Ovary (tissue), 9 donors: ENCODE data around the gene ANXA6. TPM values are rescaled to one million over a fixed set of nuclear protein-coding genes. Genes with fewer than 3 reads are reported as not detected.

Experiments
- DNase-seq, 5 donors: peaks; one replicate each; pipeline ENCODE4 v3.0.0-alpha.2; 2019 to 2020
- H3K27ac ChIP-seq, 2 donors: fragments of 200-600 bp; one replicate each; pipeline versions ENCODE4 v1.5.1 to v1.8.0; 2019 to 2022
- H3K27me3 ChIP-seq: fragments of 200-600 bp; one replicate; pipeline ENCODE4 v1.8.0; 2022
- H3K36me3 ChIP-seq: fragments of 200-600 bp; sonication (generic); one replicate; pipeline ENCODE4 v1.5.1; 2019
- H3K4me1 ChIP-seq: one replicate; pipeline ENCODE4 v1.8.1; 2013; ENCODE audit warnings: mild to moderate bottlenecking, moderate library complexity; ENCODE audit not compliant: insufficient read depth
- H3K4me3 ChIP-seq: fragments of 200-600 bp; sonication (generic); one replicate; pipeline ENCODE4 v1.5.1; 2017
- H3K9me3 ChIP-seq, 2 donors: fragments of 200-600 bp in 1 of 2; sonication (generic) in 1 of 2; one replicate each; pipeline versions ENCODE4 v1.5.1 to v1.8.1; 2013 to 2019; ENCODE audit warnings: mild to moderate bottlenecking in 1 of 2, moderate library complexity in 1 of 2
- CTCF ChIP-seq, 3 donors: fragments of 450-650 bp in 2 of 3; fragments of 200-600 bp in 1 of 3; IDR thresholded peaks; one replicate each; pipeline versions ENCODE4 v1.5.1 to v1.8.0; 2016 to 2022; ENCODE audit warnings: antibody characterized with exemption in 3 of 3, mild to moderate bottlenecking in 1 of 3
- EP300 ChIP-seq: sonication (generic); formaldehyde crosslinking; IDR thresholded peaks from one replicate; pipeline ENCODE4 v1.6.1; 2017; ENCODE audit warnings: antibody characterized with exemption
- POLR2A ChIP-seq: fragments of 450-650 bp; IDR thresholded peaks from one replicate; pipeline ENCODE4 v1.6.1; 2017; ENCODE audit warnings: antibody characterized with exemption, mild to moderate bottlenecking, moderate library complexity
- WGBS, 3 donors: extraction: QIAGEN DNeasy Blood & Tissue Kit in 1 of 3; methylation state at CpG; one replicate each; pipeline versions ENCODE4 v1.1.5 to v1.1.7; 2013 to 2017; 5-methylcytosine and 5-hydroxymethylcytosine counted together
- intact Hi-C, 4 donors: fragments of 100-400 bp; cut with DNase I; formaldehyde crosslinking; loops; one replicate each; pipeline versions ENCODE4 v1.11.0 to v1.15.1; 2022 to 2023
- polyA plus RNA-seq, 2 donors: library from polyadenylated mRNA; stranded (reverse); fragments of 200-250 nt in 1 of 2; fragments of 350-450 nt in 1 of 2; fragmentation: Illumina TruSeq in 1 of 2; extraction: RNeasy Lipid Tissue Mini Kit (QIAGEN cat#74804) in 1 of 2; gene quantifications; one replicate each; pipeline ENCODE4 v1.2.3, GENCODE V29; 2013 to 2014
- total RNA-seq, 7 donors: library from RNA; depleted of rRNA in 2 of 7; stranded (reverse); fragments of >200 nt in 2 of 7; fragmentation: NEBNext Ultra II Directional in 3 of 7; extraction: Animal tissue kit (Norgen Biotek cat#: 25700) in 3 of 7; gene quantifications; one replicate each; pipeline versions ENCODE4 v1.1.0 to v1.2.4, GENCODE V29; 2016 to 2023
- donor health status: DM: no; HTN: no; CAD: no; lungs with moderate emphysema.
- donor health status: DM: no; HTN: no; CAD: no.
- donor health status: Bipolar disorder and iron deficiency.
- donor health status: DM: yes; HTN: yes; CAD: no.
- donor health status: DM: no; HTN: no; CAD: no.
- donor health status: DM: yes; HTN: yes; CAD: no.

The ANXA6 gene
- total and polyA plus RNA-seq, 9 donors, result 117 to 541 (median 225) TPM

DNA sequence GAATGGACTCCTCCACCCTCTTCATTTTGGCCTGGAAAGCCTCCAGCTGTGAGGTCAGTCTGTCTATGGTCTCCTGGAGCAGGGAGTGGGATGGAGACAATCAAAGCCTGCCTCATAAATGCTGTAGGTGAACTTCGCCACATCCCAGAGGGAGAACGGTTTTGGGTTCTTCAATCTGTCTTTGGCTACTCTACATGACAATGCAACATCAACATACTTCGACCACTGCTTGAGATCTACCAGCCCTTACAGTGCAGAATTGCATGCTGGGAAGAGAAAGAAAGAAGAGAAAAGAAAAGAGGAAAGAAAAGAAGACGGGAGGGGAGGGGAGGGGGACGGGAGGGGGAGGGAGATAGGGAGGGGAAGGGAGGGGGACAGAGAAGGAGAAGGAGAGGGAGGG, 28.5 kb upstream of the ANXA6 start:
- DNase-seq, result no peak
- 61 to 73% (median 69%) methylated on average over 5 of the region's 5 CpGs for WGBS, 3 donors
- intact Hi-C loops, result no loop called here
- H3K27ac ChIP-seq, result no peak overlapping the region
- H3K4me1 ChIP-seq, result no peaks in the 10 kb centered on the region
- H3K9me3 ChIP-seq, result no peaks in the 10 kb centered on the region
- no peak overlapping the region for H3K4me3 ChIP-seq
- H3K27me3 ChIP-seq, result no peaks in the 10 kb centered on the region
- TF ChIP-seq EP300 (no peak), POLR2A (no peak)
- H3K36me3 ChIP-seq, result no peaks in the 10 kb centered on the region

DNA sequence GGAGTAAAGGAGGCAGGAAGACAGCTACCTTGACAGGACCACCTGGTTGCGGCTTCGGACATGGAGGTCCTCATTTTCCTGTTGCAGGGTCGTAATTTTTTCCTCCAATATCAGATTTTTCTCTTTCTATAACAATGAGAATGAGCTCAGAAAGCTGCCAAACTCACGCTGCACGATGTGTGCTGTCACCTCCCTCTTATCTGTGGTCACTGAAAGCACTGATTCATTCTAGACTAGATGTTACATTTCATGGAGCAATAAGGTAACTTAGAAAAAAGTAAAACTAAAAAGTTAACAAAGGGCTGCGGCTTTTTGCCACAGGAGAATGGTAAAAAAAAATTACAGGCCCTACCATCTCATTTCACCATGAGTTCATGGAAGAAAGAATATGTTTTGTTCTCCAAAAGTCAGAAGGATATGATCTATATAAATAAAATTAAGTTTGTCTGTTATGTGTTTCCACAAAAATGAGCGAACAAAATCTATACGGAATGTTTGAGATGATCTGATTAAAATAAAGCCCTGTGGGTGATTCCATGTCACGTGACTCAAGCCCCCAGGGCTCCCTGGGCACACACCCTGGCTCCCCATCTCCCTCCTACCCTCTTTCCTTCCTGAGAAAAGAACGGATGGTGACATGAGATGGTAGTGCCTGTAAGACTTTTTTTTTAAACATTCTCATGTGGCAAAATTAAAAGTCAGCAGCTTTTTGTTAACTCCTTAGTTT, 26.9 kb upstream of the ANXA6 start:
- DNase-seq, result no peak

GRCh38 chr5:151183456-151184245, 26.1 kb upstream of the ANXA6 start:
- H3K9me3 ChIP-seq, result no peaks in the 10 kb centered on the region
- no peaks in the 10 kb centered on the region for H3K36me3 ChIP-seq
- H3K4me3 ChIP-seq, result no peak overlapping the region
- intact Hi-C loops, result no loop called here
- TF ChIP-seq POLR2A, result no peak
- no peak for TF ChIP-seq CTCF (IDR thresholded peaks at IDR 0.05)
- no peak for TF ChIP-seq EP300
- WGBS, 3 donors, result 89 to 92% (median 90%) methylated on average over 7 of the region's 7 CpGs
- H3K4me1 ChIP-seq, result no peaks in the 10 kb centered on the region
- no peak for DNase-seq
- H3K27me3 ChIP-seq, result no peaks in the 10 kb centered on the region
- no peak overlapping the region for H3K27ac ChIP-seq

More for the DNA sequence above, 26.9 kb upstream of the ANXA6 start:
- no peaks in the 10 kb centered on the region for H3K36me3 ChIP-seq
- H3K27me3 ChIP-seq, result no peaks in the 10 kb centered on the region
- no peak overlapping the region for H3K27ac ChIP-seq
- intact Hi-C loops, result no loop called here
- TF ChIP-seq EP300 (no peak), POLR2A (no peak), CTCF (IDR thresholded peaks at IDR 0.05) (no peak)
- H3K9me3 ChIP-seq, result no peaks in the 10 kb centered on the region
- no peak overlapping the region for H3K4me3 ChIP-seq
- WGBS, 3 donors, result 80 to 88% (median 87%) methylated on average over 10 of the region's 10 CpGs
- no peaks in the 10 kb centered on the region for H3K4me1 ChIP-seq

GRCh38 chr5:151182976-151183375, 25.4 kb upstream of the ANXA6 start:
- H3K27ac ChIP-seq, result no peak overlapping the region
- no peaks in the 10 kb centered on the region for H3K36me3 ChIP-seq
- H3K27me3 ChIP-seq, result no peaks in the 10 kb centered on the region
- H3K4me1 ChIP-seq, result no peaks in the 10 kb centered on the region
- DNase-seq, result no peak
- intact Hi-C loops, result no loop called here
- TF ChIP-seq CTCF (IDR thresholded peaks at IDR 0.05) (no peak), POLR2A (no peak), EP300 (no peak)
- 77 to 89% (median 87%) methylated on average over 8 of the region's 8 CpGs for WGBS, 3 donors
- no peaks in the 10 kb centered on the region for H3K9me3 ChIP-seq
- H3K4me3 ChIP-seq, result no peak overlapping the region

GRCh38 chr5:151182524-151182900, 24.9 kb upstream of the ANXA6 start:
- Histone ChIP-seq H3K36me3 (no peaks in the 10 kb centered on the region), H3K4me1 (no peaks in the 10 kb centered on the region), H3K27ac (no peak overlapping the region), H3K27me3 (no peaks in the 10 kb centered on the region), H3K9me3 (no peaks in the 10 kb centered on the region), H3K4me3 (no peak overlapping the region)
- 87 to 93% (median 90%) methylated on average over 4 of the region's 4 CpGs for WGBS, 3 donors
- no peak for DNase-seq
- TF ChIP-seq EP300 (no peak), POLR2A (no peak), CTCF (IDR thresholded peaks at IDR 0.05) (no peak)
- intact Hi-C loops, result no loop called here
